ENCODE measurements around the gene GLG1. TPM values are rescaled to one million over a fixed set of nuclear protein-coding genes. Genes with fewer than 3 reads are reported as not detected.

Gene GLG1
- total RNA-seq, 1 donor from 2014 or later: 108 TPM

DNA sequence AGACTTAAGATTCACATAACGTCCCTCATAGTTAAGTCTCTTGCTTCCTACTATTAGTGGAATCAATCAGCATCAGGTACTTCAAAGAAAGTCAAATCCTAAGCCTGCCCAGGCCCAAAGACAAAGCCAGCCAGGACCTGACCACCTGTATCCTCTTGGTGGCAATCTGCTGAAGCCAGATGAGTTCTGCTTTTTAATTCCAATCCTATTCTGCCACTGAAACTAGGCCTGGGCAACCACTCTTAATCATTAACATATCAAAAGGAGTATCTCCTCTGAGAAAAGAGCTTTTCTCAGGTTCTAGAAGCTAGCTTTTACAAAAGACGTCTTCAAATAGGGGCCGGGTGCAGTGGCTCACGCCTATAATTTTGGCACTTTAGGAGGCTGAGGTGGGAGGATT lies 15.1 kb upstream of the GLG1 start:
- TF ChIP-seq, protein P1, sequence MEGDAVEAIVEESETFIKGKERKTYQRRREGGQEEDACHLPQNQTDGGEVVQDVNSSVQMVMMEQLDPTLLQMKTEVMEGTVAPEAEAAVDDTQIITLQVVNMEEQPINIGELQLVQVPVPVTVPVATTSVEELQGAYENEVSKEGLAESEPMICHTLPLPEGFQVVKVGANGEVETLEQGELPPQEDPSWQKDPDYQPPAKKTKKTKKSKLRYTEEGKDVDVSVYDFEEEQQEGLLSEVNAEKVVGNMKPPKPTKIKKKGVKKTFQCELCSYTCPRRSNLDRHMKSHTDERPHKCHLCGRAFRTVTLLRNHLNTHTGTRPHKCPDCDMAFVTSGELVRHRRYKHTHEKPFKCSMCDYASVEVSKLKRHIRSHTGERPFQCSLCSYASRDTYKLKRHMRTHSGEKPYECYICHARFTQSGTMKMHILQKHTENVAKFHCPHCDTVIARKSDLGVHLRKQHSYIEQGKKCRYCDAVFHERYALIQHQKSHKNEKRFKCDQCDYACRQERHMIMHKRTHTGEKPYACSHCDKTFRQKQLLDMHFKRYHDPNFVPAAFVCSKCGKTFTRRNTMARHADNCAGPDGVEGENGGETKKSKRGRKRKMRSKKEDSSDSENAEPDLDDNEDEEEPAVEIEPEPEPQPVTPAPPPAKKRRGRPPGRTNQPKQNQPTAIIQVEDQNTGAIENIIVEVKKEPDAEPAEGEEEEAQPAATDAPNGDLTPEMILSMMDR (IDR thresholded peaks at IDR 0.05; ENCODE audit: insufficient read depth, low read length, poor library complexity, severe bottlenecking): no peak

GRCh38 chr16:74617206-74617788 lies 10.4 kb upstream of the GLG1 start:
- TF ChIP-seq, protein P1 (IDR thresholded peaks at IDR 0.05; ENCODE audit: insufficient read depth, low read length, poor library complexity, severe bottlenecking): no peak
- DNase-seq (ENCODE audit: low read depth): no peak
- peaks cover 1% of the 10 kb centered on the region for H3K36me3 ChIP-seq (ENCODE audit: control insufficient read depth, insufficient read depth, low read length)
- H3K27me3 ChIP-seq (ENCODE audit: control insufficient read depth, insufficient read depth, low read length): no peaks in the 10 kb centered on the region
- H3K4me3 ChIP-seq (ENCODE audit: low read depth, low read length): no peak overlapping the region

More for the DNA sequence above, 15.1 kb upstream of the GLG1 start:
- no peak for DNase-seq (ENCODE audit: low read depth)
- peaks cover 4% of the 10 kb centered on the region for H3K36me3 ChIP-seq (ENCODE audit: control insufficient read depth, insufficient read depth, low read length)
- H3K4me3 ChIP-seq (ENCODE audit: low read depth, low read length): no peak overlapping the region
- H3K27me3 ChIP-seq (ENCODE audit: control insufficient read depth, insufficient read depth, low read length): no peaks in the 10 kb centered on the region

DNA sequence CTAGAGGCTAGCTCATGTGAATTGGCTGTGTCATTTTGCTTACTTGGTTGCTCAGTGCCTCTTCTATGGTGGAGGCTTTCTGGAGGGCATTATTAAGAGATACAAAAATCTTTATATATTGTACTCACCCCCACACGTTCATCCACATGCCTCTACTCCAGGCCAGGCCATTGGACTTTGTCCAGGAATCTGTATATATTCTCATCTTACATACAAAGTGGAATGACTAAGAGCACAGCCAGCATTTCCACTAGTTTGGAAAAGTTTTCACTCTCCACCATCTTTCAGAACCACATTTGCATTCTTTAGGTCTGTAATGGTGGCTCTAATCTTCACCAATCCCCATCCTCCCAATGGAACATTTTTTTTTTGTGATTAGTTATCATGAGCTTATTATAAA lies 4.8 kb upstream of the GLG1 start:
- Histone ChIP-seq H3K4me3 (ENCODE audit: low read depth, low read length) (no peak overlapping the region), H3K36me3 (ENCODE audit: control insufficient read depth, insufficient read depth, low read length) (no peaks in the 10 kb centered on the region), H3K27me3 (ENCODE audit: control insufficient read depth, insufficient read depth, low read length) (no peaks in the 10 kb centered on the region)
- no peak for DNase-seq (ENCODE audit: low read depth)
- TF ChIP-seq, protein P1 (IDR thresholded peaks at IDR 0.05; ENCODE audit: insufficient read depth, low read length, poor library complexity, severe bottlenecking): no peak

- H3K36me3 ChIP-seq (ENCODE audit: control insufficient read depth, insufficient read depth, low read length): no peaks in the 10 kb centered on the region
- H3K4me3 ChIP-seq (ENCODE audit: low read depth, low read length): no peak overlapping the region
- no peaks in the 10 kb centered on the region for H3K27me3 ChIP-seq (ENCODE audit: control insufficient read depth, insufficient read depth, low read length)
- DNase-seq (ENCODE audit: low read depth): no peak
- TF ChIP-seq, protein P1 (IDR thresholded peaks at IDR 0.05; ENCODE audit: insufficient read depth, low read length, poor library complexity, severe bottlenecking): no peak
Observed at GRCh38 chr16:74608944-74609343, 2.0 kb upstream of the GLG1 start.

DNA sequence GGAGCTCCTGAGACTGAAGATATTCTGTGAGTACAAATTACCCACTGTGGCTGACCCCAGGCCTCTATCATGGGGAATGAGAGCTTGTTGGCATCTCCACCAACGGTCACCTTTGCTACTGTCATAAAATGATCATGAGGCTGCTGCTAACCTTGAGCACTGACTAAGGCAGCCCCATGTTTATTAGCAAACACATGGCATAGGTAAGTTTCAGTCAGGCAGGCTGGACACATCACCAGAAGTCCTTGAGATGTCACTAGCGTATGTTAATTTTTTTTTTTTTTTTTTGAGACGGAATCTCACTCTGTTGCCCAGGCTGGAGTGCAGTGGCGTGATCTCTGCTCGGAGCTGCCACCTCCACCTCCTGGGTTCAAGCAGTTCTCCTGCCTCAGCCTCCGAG lies 1.5 kb upstream of the GLG1 start:
- H3K27me3 ChIP-seq (ENCODE audit: control insufficient read depth, insufficient read depth, low read length): no peaks in the 10 kb centered on the region
- no peak overlapping the region for H3K4me3 ChIP-seq (ENCODE audit: low read depth, low read length)
- TF ChIP-seq, protein P1 (IDR thresholded peaks at IDR 0.05; ENCODE audit: insufficient read depth, low read length, poor library complexity, severe bottlenecking): no peak
- no peaks in the 10 kb centered on the region for H3K36me3 ChIP-seq (ENCODE audit: control insufficient read depth, insufficient read depth, low read length)
- DNase-seq (ENCODE audit: low read depth): no peak

DNA sequence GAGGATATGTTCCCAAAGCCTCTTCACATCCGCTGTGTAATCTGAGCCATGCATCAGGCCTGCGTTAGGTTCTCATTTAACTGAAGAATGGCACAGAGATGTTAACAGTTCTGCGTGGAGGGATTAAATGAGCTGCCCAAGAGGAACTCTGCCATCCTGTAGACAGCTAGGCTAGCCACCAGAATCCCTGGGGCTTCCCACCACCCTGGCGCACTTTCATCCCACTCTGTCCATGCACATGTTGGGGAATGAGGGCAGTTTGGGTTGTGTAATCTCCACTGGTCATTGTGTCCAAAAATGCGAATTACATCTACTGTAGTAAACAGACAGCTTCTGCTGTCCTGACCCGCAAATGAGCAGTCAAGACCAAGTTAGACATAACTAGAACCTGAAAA lies 1.0 kb upstream of the GLG1 start:
- Histone ChIP-seq H3K27me3 (ENCODE audit: control insufficient read depth, insufficient read depth, low read length) (no peaks in the 10 kb centered on the region), H3K4me3 (ENCODE audit: low read depth, low read length) (no peak overlapping the region), H3K36me3 (ENCODE audit: control insufficient read depth, insufficient read depth, low read length) (no peaks in the 10 kb centered on the region)
- TF ChIP-seq, protein P1 (IDR thresholded peaks at IDR 0.05; ENCODE audit: insufficient read depth, low read length, poor library complexity, severe bottlenecking): no peak
- no peak for DNase-seq (ENCODE audit: low read depth)
